Endothelial cell of umbilical vein (primary cell): ENCODE data around the gene RBM33. TPM values are rescaled to one million over a fixed set of nuclear protein-coding genes. Genes with fewer than 3 reads are reported as not detected.

ENCODE experiments used
- BruUV-seq: library from RNA; stranded (reverse); fragments of 400-500 nt; replicated peaks from 2 replicates; lab custom pipeline; 2021; lab: Mats Ljungman, UMichigan
- CTCF ChIA-PET: fragments of 300-600, 350-600 bp; sonication (Branson Sonifier 250); formaldehyde crosslinking; loops from one replicate; lab custom pipeline; 2021; ENCODE audit warnings: antibody characterized with exemption, inconsistent platforms; lab: Charles Lee
- POLR2A ChIA-PET: fragments of 300-600, 350-600 bp; sonication (Branson Sonifier 250); formaldehyde crosslinking; loops from one replicate; lab custom pipeline; 2021; ENCODE audit warnings: antibody characterized with exemption, inconsistent platforms; lab: Charles Lee
- DNase-seq: peaks from one replicate; pipeline ENCODE4 v3.0.0-alpha.2; 2011; ENCODE audit warnings: low read depth, low spot score
- FAIRE-seq: peaks from 2 replicates; lab custom pipeline; 2011; peaks lifted over from hg19 to GRCh38; lab: Jason Lieb, UNC
- H2AFZ ChIP-seq: 2 replicates; pipeline ENCODE4 v1.6.0; 2012; ENCODE audit warnings: low read depth, low read length, control low read depth, inconsistent platforms
- H3K27ac ChIP-seq: 2 replicates; pipeline ENCODE4 v1.5.1; 2011; ENCODE audit warnings: low read depth, mild to moderate bottlenecking, control low read depth, low read length, moderate library complexity; ENCODE audit not compliant: insufficient read depth
- H3K27me3 ChIP-seq, 2 experiments: 2 replicates each; pipeline versions ENCODE4 v1.6.0 to v1.6.1; 2011; ENCODE audit warnings: low read length in 2 of 2, mixed read lengths in 1 of 2; ENCODE audit not compliant: control insufficient read depth in 2 of 2, insufficient read depth in 2 of 2
- H3K36me3 ChIP-seq, 2 experiments: 2 replicates in 1 of 2; 3 replicates in 1 of 2; pipeline ENCODE4 v1.5.1; 2011; ENCODE audit warnings: low read length in 2 of 2, mild to moderate bottlenecking in 1 of 2, moderate library complexity in 1 of 2; ENCODE audit not compliant: control insufficient read depth in 2 of 2, insufficient read depth in 2 of 2; ENCODE audit errors: extremely low read depth in 1 of 2
- H3K4me1 ChIP-seq: 3 replicates; pipeline ENCODE4 v1.5.1; 2011; ENCODE audit warnings: mild to moderate bottlenecking, low read length; ENCODE audit not compliant: control insufficient read depth, insufficient read depth; ENCODE audit errors: extremely low read depth
- H3K4me2 ChIP-seq: 2 replicates; pipeline ENCODE4 v1.6.1; 2011; ENCODE audit warnings: low read length, control low read depth, mixed read lengths; ENCODE audit not compliant: insufficient read depth
- H3K4me3 ChIP-seq, 3 experiments: fragments of 200-600 bp in 1 of 3; sonication (generic), shearing (Covaris generic) in 1 of 3; replicated peaks in 1 of 3; 2 replicates each; pipeline ENCODE4 v1.5.1; 2011 to 2016; ENCODE audit warnings: control low read depth in 3 of 3, low read length in 3 of 3, mild to moderate bottlenecking in 2 of 3, inconsistent platforms in 1 of 3, low read depth in 1 of 3, moderate library complexity in 1 of 3; ENCODE audit not compliant: insufficient read depth in 1 of 3
- H3K79me2 ChIP-seq: 2 replicates; pipeline ENCODE4 v1.6.0; 2012; ENCODE audit warnings: low read length, inconsistent platforms; ENCODE audit not compliant: control insufficient read depth, insufficient read depth
- H3K9ac ChIP-seq: replicated peaks from 2 replicates; pipeline ENCODE3; 2011; ENCODE audit warnings: low read length, control low read depth; ENCODE audit not compliant: insufficient read depth; ENCODE audit errors: extremely low read depth
- H3K9me1 ChIP-seq: replicated peaks from 3 replicates; pipeline ENCODE4 v1.6.0; 2011; ENCODE audit warnings: mild to moderate bottlenecking, low read length; ENCODE audit not compliant: control insufficient read depth, insufficient read depth; ENCODE audit errors: extremely low read depth
- H3K9me3 ChIP-seq: replicated peaks from 2 replicates; pipeline ENCODE4 v1.5.1; 2012; ENCODE audit warnings: low read length, inconsistent platforms; ENCODE audit not compliant: control insufficient read depth, insufficient read depth
- H4K20me1 ChIP-seq: replicated peaks from 2 replicates; pipeline ENCODE3; 2011; ENCODE audit warnings: mild to moderate bottlenecking, low read length; ENCODE audit not compliant: control insufficient read depth, insufficient read depth; ENCODE audit errors: extremely low read depth
- EZH2 ChIP-seq: IDR thresholded peaks from 2 replicates; pipeline ENCODE4 v1.6.1; 2012; ENCODE audit warnings: borderline replicate concordance, low read depth, mild to moderate bottlenecking, moderate library complexity, low read length, inconsistent platforms; ENCODE audit not compliant: severe bottlenecking
- FOS ChIP-seq: IDR thresholded peaks from 2 replicates; pipeline ENCODE4 v1.6.1; 2011; ENCODE audit warnings: mild to moderate bottlenecking, low read length, moderate library complexity, borderline replicate concordance; ENCODE audit not compliant: insufficient read depth
- GATA2 ChIP-seq: IDR thresholded peaks from 2 replicates; pipeline ENCODE4 v1.7.0; 2011; ENCODE audit warnings: low read depth, mild to moderate bottlenecking, moderate library complexity, mixed read lengths, low read length; ENCODE audit not compliant: insufficient read length, insufficient read depth
- JUN ChIP-seq: IDR thresholded peaks from 2 replicates; pipeline ENCODE4 v1.6.1; 2011; ENCODE audit warnings: borderline replicate concordance, low read depth; ENCODE audit not compliant: insufficient read length, insufficient read depth
- MAX ChIP-seq: IDR thresholded peaks from 2 replicates; pipeline ENCODE4 v1.6.1; 2011; ENCODE audit not compliant: insufficient read depth, insufficient read length
- MYC ChIP-seq: IDR thresholded peaks from one replicate; pipeline ENCODE4 v1.6.1; 2011; ENCODE audit warnings: mild to moderate bottlenecking, low read depth, low read length
- POLR2A ChIP-seq: IDR thresholded peaks from 2 replicates; pipeline ENCODE4 v1.6.1; 2012; ENCODE audit warnings: low read depth, mild to moderate bottlenecking, control low read depth, low read length
- POLR2AphosphoS5 ChIP-seq: IDR thresholded peaks from 2 replicates; pipeline ENCODE4 v1.6.1; 2012; ENCODE audit warnings: low read depth, mild to moderate bottlenecking, control low read depth, low read length, moderate library complexity; ENCODE audit not compliant: insufficient read depth
- dilution Hi-C: fragments of 300-500 bp; cut with MboI; formaldehyde crosslinking; loops from one replicate; pipeline ENCODE4 v1.15.0; 2019; ENCODE audit warnings: low sequenced_read_pairs; ENCODE audit not compliant: extremely low pct_ligation_motif_present
- intact Hi-C: fragments of 100-400 bp; cut with micrococcal nuclease; formaldehyde crosslinking; loops from one replicate; pipeline ENCODE4 v1.10.0; 2022
- polyA plus RNA-seq, 4 experiments: library from polyadenylated mRNA; depleted of rRNA in 3 of 4; stranded (reverse) in 3 of 4; unstranded in 1 of 4; fragments of >200 nt; gene quantifications; 2 replicates each; pipeline versions ENCODE4 v1.2.1 to v1.2.3, GENCODE V29; 2011 to 2012; ENCODE audit warnings: missing spikeins in 1 of 4
- total RNA-seq: library from RNA; stranded (reverse); gene quantifications from 2 replicates; pipeline ENCODE4 v1.2.3, GENCODE V29; 2021
- TF ChIP-seq, protein P1 (sequence below), 2 donors: IDR thresholded peaks; 1 replicate in 1 of 2; 2 replicates in 1 of 2; pipeline ENCODE4 v1.5.1; 2011; ENCODE audit warnings: low read length in 2 of 2, mild to moderate bottlenecking in 2 of 2, moderate library complexity in 2 of 2, control low read depth in 1 of 2, inconsistent platforms in 1 of 2, low read depth in 1 of 2; ENCODE audit not compliant: insufficient read depth in 1 of 2; ENCODE audit errors: extremely low read depth in 1 of 2

The RBM33 gene
- total and polyA plus RNA-seq, 2 donors (not counting 3 experiments of a cell fraction or from before 2014, with no cell fraction given), result 16.2 to 68.2 TPM

- no peak overlapping the region for H3K4me2 ChIP-seq
- H3K9ac ChIP-seq, result no peak overlapping the region
- no peaks in the 10 kb centered on the region for H3K9me1 ChIP-seq
- ChIA-PET POLR2A (no interaction called here), CTCF (interaction anchor here (1.0 kb wide), 1 partner anchor 10 kb away, joined by 3 read pairs; no protein-coding TSS in a partner anchor)
- no TSS peak for BruUV-seq
- no peaks in the 10 kb centered on the region for H3K27me3 ChIP-seq
- H3K4me3 ChIP-seq, result no peak overlapping the region
- intact Hi-C loops (no loop called here), dilution Hi-C loops (no loop called here)
- no peak overlapping the region for H3K27ac ChIP-seq
- peaks cover 7% of the 10 kb centered on the region for H3K4me1 ChIP-seq
- H2AFZ ChIP-seq, result no peak overlapping the region
- FAIRE-seq, result no peak
- no peaks in the 10 kb centered on the region for H3K9me3 ChIP-seq
- TF ChIP-seq POLR2A, result no peak
- TF ChIP-seq EZH2, result no peak
- no peak for TF ChIP-seq GATA2
- no peak for TF ChIP-seq MYC
- TF ChIP-seq FOS, result no peak
- TF ChIP-seq, protein P1, sequence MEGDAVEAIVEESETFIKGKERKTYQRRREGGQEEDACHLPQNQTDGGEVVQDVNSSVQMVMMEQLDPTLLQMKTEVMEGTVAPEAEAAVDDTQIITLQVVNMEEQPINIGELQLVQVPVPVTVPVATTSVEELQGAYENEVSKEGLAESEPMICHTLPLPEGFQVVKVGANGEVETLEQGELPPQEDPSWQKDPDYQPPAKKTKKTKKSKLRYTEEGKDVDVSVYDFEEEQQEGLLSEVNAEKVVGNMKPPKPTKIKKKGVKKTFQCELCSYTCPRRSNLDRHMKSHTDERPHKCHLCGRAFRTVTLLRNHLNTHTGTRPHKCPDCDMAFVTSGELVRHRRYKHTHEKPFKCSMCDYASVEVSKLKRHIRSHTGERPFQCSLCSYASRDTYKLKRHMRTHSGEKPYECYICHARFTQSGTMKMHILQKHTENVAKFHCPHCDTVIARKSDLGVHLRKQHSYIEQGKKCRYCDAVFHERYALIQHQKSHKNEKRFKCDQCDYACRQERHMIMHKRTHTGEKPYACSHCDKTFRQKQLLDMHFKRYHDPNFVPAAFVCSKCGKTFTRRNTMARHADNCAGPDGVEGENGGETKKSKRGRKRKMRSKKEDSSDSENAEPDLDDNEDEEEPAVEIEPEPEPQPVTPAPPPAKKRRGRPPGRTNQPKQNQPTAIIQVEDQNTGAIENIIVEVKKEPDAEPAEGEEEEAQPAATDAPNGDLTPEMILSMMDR (IDR thresholded peaks at IDR 0.05; ENCODE audit: extremely low read depth in 1 of 2, insufficient read depth in 1 of 2, low read depth in 1 of 2, low read length in 2 of 2), result no peak
- TF ChIP-seq JUN, result no peak
- TF ChIP-seq POLR2AphosphoS5, result no peak
- TF ChIP-seq MAX, result no peak
- H3K36me3 ChIP-seq, result peaks cover 4 to 15% of the 10 kb centered on the region in 2 experiments
- peaks cover 61% of the 10 kb centered on the region for H3K79me2 ChIP-seq
- DNase-seq, result no peak
- peaks cover 11% of the 10 kb centered on the region for H4K20me1 ChIP-seq
Measured at GRCh38 chr7:155698633-155699032, 54.2 kb downstream of the RBM33 start.
